CD4-positive, alpha-beta T cell (primary cell): ENCODE data around the gene TCP11. TPM values are rescaled to one million over a fixed set of nuclear protein-coding genes. Genes with fewer than 3 reads are reported as not detected.

Source experiments
- ATAC-seq: fragments of 200-7000 bp; cut with Tn5 transposase; one replicate; pipeline ENCODE4 v1.10.0; 2022; ENCODE audit warnings: mild to moderate bottlenecking; ENCODE audit not compliant: poor library complexity
- CTCF ChIA-PET: fragments of 350-600 bp; sonication (Branson Sonifier 250); formaldehyde crosslinking; loops from one replicate; lab custom pipeline; 2021; ENCODE audit warnings: antibody characterized with exemption, inconsistent platforms; lab: Charles Lee
- POLR2A ChIA-PET: fragments of 350-600 bp; sonication (Branson Sonifier 250); formaldehyde crosslinking; loops from one replicate; lab custom pipeline; 2021; ENCODE audit warnings: antibody characterized with exemption, inconsistent platforms; lab: Charles Lee
- DNase-seq, 14 experiments: peaks; one replicate each; pipeline ENCODE4 v3.0.0-alpha.2; 2013 to 2020; ENCODE audit warnings: mixed read lengths in 2 of 14
- H3K27ac ChIP-seq, 2 donors: one replicate each; pipeline versions ENCODE4 v1.5.1 to v1.7.0; 2013; ENCODE audit warnings: low read length in 2 of 2, low read depth in 1 of 2, mild to moderate bottlenecking in 1 of 2
- H3K27me3 ChIP-seq, 2 experiments: 1 replicate in 1 of 2; 2 replicates in 1 of 2; pipeline versions ENCODE4 v1.6.1 to v1.7.0; 2013; ENCODE audit warnings: low read length in 2 of 2, control low read depth in 1 of 2, mild to moderate bottlenecking in 1 of 2, moderate library complexity in 1 of 2; ENCODE audit not compliant: insufficient read depth in 2 of 2, control insufficient read depth in 1 of 2
- H3K36me3 ChIP-seq: one replicate; pipeline ENCODE4 v1.6.1; 2013; ENCODE audit warnings: low read length, control low read depth; ENCODE audit not compliant: insufficient read depth
- H3K4me1 ChIP-seq: one replicate; pipeline ENCODE4 v1.6.1; 2013; ENCODE audit warnings: low read length, control low read depth; ENCODE audit not compliant: insufficient read depth
- H3K4me3 ChIP-seq: one replicate; pipeline ENCODE4 v1.5.1; 2013; ENCODE audit warnings: mild to moderate bottlenecking, low read length, moderate library complexity
- H3K9me3 ChIP-seq, 2 experiments: 1 replicate in 1 of 2; 2 replicates in 1 of 2; pipeline versions ENCODE4 v1.6.1 to v1.7.0; 2013; ENCODE audit warnings: low read length in 2 of 2, mild to moderate bottlenecking in 2 of 2, control low read depth in 1 of 2, moderate library complexity in 1 of 2; ENCODE audit not compliant: control insufficient read depth in 1 of 2, insufficient read depth in 1 of 2
- H3K27ac Mint-ChIP-seq: one replicate; pipeline ENCODE4 v1.8.0; 2020; ENCODE audit warnings: mixed read lengths
- H3K27me3 Mint-ChIP-seq: one replicate; pipeline ENCODE4 v1.8.0; 2021; ENCODE audit warnings: mixed read lengths
- H3K36me3 Mint-ChIP-seq: one replicate; pipeline ENCODE4 v1.8.0; 2021; ENCODE audit warnings: low read depth, mixed read lengths
- H3K4me1 Mint-ChIP-seq: one replicate; pipeline ENCODE4 v1.8.0; 2021; ENCODE audit warnings: low read depth, mixed read lengths
- H3K4me3 Mint-ChIP-seq: one replicate; pipeline ENCODE4 v1.8.0; 2020; ENCODE audit warnings: mild to moderate bottlenecking, mixed read lengths
- H3K9me3 Mint-ChIP-seq: one replicate; pipeline ENCODE4 v1.8.0; 2020; ENCODE audit warnings: mixed read lengths
- CTCF ChIP-seq: fragments of 200-600 bp; IDR thresholded peaks from one replicate; pipeline ENCODE4 v1.8.0; 2022; ENCODE audit warnings: antibody characterized with exemption, mild to moderate bottlenecking
- intact Hi-C, 2 experiments: fragments of 100-400 bp; cut with DNase I in 1 of 2; cut with micrococcal nuclease in 1 of 2; formaldehyde crosslinking; loops; one replicate each; pipeline versions ENCODE4 v1.15.1 to v1.9.0; 2023 to 2025; cut with DNase I, micrococcal nuclease
- total RNA-seq, 174 experiments: library from RNA in 2 of 174; stranded (reverse) in 2 of 174; gene quantifications; one replicate each; pipeline ENCODE4 v1.2.3 and lab custom pipeline; 2021 to 2026

Gene TCP11
- total RNA-seq, 2 experiments from 2014 or later, result not detected

DNA sequence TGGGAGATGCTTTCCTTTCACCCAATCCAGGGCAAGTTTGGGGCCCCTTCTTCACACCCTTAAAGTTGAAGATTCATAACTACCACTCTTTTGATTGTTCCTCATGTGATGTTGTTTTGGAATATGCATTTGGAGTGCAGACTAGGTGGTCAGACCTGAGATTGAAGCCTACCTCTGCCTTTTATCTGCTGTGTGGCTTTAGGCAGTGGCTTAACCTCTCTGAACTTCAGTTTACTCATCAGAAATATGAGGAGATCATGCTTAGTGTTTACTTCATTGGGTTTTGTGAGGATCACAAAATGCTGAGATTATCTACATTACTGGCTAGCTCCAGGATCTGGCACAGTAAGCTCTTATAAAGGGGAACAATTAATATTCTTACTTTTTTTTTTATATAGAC, 26.4 kb upstream of the TCP11 start:
- TF ChIP-seq CTCF, result no peak
- Histone ChIP-seq H3K9me3 (peaks cover 0 to 6% of the 10 kb centered on the region in 2 experiments), H3K4me1 (no peaks in the 10 kb centered on the region), H3K27ac (no peak overlapping the region), H3K36me3 (no peaks in the 10 kb centered on the region), H3K27me3 (peaks cover 4 to 5% of the 10 kb centered on the region in 2 experiments), H3K4me3 (no peak overlapping the region)
- H3K36me3 Mint-ChIP-seq, result no peaks in the 10 kb centered on the region
- H3K27me3 Mint-ChIP-seq, result peaks cover 27% of the 10 kb centered on the region
- no peaks in the 10 kb centered on the region for H3K4me1 Mint-ChIP-seq
- DNase-seq (no peak), ATAC-seq (no peak)
- no peak overlapping the region for H3K27ac Mint-ChIP-seq
- H3K4me3 Mint-ChIP-seq, result no peak overlapping the region
- intact Hi-C loops, result no loop called here
- CTCF ChIA-PET, result no interaction called here
- POLR2A ChIA-PET, result no interaction called here
- H3K9me3 Mint-ChIP-seq, result no peaks in the 10 kb centered on the region

DNA sequence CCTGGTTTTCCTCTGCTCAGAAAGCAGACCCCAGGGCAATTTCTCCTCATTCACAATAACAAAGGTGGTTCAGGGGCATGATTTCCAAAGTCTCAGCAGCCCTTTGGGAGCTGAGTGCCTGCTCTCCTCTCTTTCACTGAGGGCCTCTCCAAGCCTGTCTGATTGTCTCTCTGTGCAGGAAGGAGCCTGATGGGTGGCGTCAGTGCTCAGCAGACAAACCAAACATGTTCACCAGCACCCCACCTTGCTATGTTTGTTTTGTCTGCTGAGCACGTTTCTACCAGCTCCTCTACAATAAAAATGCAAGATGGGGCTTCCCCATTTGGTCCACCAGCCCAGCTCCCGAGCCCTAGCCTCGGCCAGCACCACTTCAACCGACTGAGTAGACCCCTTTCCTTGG, 25.4 kb upstream of the TCP11 start:
- Histone ChIP-seq H3K36me3 (no peaks in the 10 kb centered on the region), H3K27ac (no peak overlapping the region), H3K27me3 (peaks cover 5 to 6% of the 10 kb centered on the region in 2 experiments), H3K4me1 (no peaks in the 10 kb centered on the region), H3K9me3 (peaks cover 0 to 6% of the 10 kb centered on the region in 2 experiments), H3K4me3 (no peak overlapping the region)
- ATAC-seq, result no peak
- Mint-ChIP-seq H3K4me3 (no peak overlapping the region), H3K36me3 (no peaks in the 10 kb centered on the region), H3K27ac (no peak overlapping the region), H3K9me3 (no peaks in the 10 kb centered on the region), H3K27me3 (peaks cover 27% of the 10 kb centered on the region), H3K4me1 (no peaks in the 10 kb centered on the region)
- no peak for TF ChIP-seq CTCF
- no peak for DNase-seq
- POLR2A ChIA-PET, result no interaction called here
- CTCF ChIA-PET, result no interaction called here
- intact Hi-C loops, result no loop called here

DNA sequence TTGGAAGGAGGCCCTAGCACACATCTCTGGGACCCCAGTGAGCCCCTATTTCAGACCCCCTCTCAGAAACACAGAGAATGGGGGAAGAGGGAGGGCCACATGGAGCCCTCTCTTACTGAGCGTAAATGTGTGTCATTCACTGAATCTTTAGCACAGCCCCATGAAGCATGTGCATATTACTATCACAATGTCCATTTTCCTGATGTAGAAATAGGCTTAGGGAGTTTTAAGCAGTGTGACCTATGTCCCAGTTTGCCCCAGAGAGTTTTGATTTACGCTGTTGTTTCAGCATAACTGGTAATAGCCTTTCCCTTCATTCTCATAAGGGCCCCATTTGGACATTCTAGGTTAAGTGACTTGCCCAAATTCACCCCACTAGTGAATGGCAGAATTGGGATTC, 25.0 kb upstream of the TCP11 start:
- H3K27ac Mint-ChIP-seq, result no peak overlapping the region
- no peaks in the 10 kb centered on the region for H3K4me1 Mint-ChIP-seq
- CTCF ChIA-PET, result no interaction called here

More for the DNA sequence above, 25.0 kb upstream of the TCP11 start:
- H3K36me3 ChIP-seq, result no peaks in the 10 kb centered on the region
- H3K27ac ChIP-seq, result no peak overlapping the region
- peaks cover 0 to 6% of the 10 kb centered on the region in 2 experiments for H3K9me3 ChIP-seq
- no peak overlapping the region for H3K4me3 Mint-ChIP-seq
- DNase-seq, result no peak
- H3K36me3 Mint-ChIP-seq, result no peaks in the 10 kb centered on the region
- no peak overlapping the region for H3K4me3 ChIP-seq
- intact Hi-C loops, result no loop called here
- ATAC-seq, result no peak
- no peak for TF ChIP-seq CTCF
- POLR2A ChIA-PET, result no interaction called here
- H3K9me3 Mint-ChIP-seq, result no peaks in the 10 kb centered on the region
- H3K27me3 Mint-ChIP-seq, result peaks cover 30% of the 10 kb centered on the region
- no peaks in the 10 kb centered on the region for H3K4me1 ChIP-seq
- H3K27me3 ChIP-seq, result peaks cover 5 to 6% of the 10 kb centered on the region in 2 experiments
